ENCODE measurements around the gene KCNK10.
A peak's percentile ranks its signal among the peaks of the same experiment; 100 is the strongest.

The KCNK10 gene

DNA sequence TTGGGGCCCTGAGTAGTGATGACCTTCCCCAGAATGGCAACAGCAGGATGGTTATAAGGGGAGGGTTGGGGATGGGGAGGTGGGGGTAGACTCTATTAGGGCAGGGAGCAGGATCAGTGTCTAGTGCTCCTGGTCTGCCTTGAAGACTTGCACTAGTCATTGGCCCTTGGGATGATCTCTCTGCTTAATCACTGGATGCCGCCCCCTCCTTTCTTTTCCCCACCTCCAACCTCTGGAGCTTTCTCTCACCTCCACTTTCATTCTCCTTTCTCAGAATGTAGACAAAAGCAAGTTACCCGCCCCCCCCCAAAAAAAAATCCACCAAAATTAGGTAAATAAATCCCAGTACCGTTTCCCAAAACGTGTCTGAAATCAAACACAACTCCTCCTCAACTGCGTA is 2.8 kb upstream of the KCNK10 start:
- H3K27me3 ChIP-seq = peaks cover 0 to 60% of the 10 kb centered on the region in 2 donors

DNA sequence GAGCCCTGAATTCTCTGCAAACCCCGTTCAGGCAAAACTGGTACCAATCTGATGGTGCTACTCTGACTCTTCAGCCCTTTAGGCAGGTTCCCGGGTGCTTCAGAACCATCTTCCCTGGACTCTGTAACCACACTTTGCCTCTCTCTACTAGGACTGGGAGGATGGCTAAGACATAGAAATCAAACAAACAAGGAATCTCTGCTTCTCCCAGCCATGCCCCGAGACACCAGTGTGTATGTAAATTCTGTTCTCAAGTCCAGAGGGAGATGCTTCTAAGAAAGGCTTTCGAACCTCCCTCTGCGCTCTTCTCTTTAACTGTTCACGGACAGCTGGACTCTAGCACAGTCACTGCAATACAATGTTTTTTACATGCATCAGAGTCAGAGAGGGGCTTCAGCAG is 1.9 kb upstream of the KCNK10 start:
- H3K27me3 ChIP-seq = peaks cover 0 to 60% of the 10 kb centered on the region in 2 donors
- DNase-seq = no peak
- no peak overlapping the region for H3K4me3 ChIP-seq
- H3K36me3 ChIP-seq = no peaks in the 10 kb centered on the region
- intact Hi-C loops (cut with DNase I; ENCODE audit: low total_unique reads) = no loop called here
- H3K9me3 ChIP-seq = peaks cover 0 to 6% (median 0%) of the 10 kb centered on the region in 3 donors
- H3K4me1 ChIP-seq = peaks cover 0 to 26% (median 6%) of the 10 kb centered on the region in 4 donors
- H3K27ac ChIP-seq = no peak overlapping the region
- TF ChIP-seq, protein P1, sequence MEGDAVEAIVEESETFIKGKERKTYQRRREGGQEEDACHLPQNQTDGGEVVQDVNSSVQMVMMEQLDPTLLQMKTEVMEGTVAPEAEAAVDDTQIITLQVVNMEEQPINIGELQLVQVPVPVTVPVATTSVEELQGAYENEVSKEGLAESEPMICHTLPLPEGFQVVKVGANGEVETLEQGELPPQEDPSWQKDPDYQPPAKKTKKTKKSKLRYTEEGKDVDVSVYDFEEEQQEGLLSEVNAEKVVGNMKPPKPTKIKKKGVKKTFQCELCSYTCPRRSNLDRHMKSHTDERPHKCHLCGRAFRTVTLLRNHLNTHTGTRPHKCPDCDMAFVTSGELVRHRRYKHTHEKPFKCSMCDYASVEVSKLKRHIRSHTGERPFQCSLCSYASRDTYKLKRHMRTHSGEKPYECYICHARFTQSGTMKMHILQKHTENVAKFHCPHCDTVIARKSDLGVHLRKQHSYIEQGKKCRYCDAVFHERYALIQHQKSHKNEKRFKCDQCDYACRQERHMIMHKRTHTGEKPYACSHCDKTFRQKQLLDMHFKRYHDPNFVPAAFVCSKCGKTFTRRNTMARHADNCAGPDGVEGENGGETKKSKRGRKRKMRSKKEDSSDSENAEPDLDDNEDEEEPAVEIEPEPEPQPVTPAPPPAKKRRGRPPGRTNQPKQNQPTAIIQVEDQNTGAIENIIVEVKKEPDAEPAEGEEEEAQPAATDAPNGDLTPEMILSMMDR (IDR thresholded peaks at IDR 0.05) = no peak

More for the DNA sequence above, 2.8 kb upstream of the KCNK10 start:
- DNase-seq = no peak
- no peak overlapping the region for H3K27ac ChIP-seq
- no peak overlapping the region for H3K4me3 ChIP-seq
- H3K9me3 ChIP-seq = peaks cover 0 to 6% (median 0%) of the 10 kb centered on the region in 3 donors
- H3K36me3 ChIP-seq = no peaks in the 10 kb centered on the region
- H3K4me1 ChIP-seq = peaks cover 0 to 26% (median 6%) of the 10 kb centered on the region in 4 donors
- intact Hi-C loops (cut with DNase I; ENCODE audit: low total_unique reads) = no loop called here
- TF ChIP-seq, protein P1 (IDR thresholded peaks at IDR 0.05) = no peak

DNA sequence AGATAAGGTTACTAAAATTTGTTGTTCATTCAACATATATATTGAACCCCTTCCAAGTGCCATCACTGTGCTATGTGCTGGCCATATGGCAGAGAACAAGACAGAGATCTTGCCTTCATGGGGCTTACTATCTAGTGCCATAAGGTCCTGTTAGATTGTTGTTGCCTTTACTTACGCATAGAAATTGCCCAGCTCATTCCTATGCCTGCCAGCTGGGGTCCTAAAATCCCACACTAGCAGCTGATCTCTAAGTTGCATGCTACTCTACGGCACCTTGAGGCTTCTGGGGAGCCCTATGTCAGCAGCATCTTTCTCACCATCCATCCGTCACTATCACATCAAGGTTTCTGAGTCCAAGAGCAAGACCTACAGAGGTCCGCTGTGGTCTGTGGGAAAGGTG is 1.4 kb upstream of the KCNK10 start:
- H3K9me3 ChIP-seq = peaks cover 0 to 6% (median 0%) of the 10 kb centered on the region in 3 donors
- intact Hi-C loops (cut with DNase I; ENCODE audit: low total_unique reads) = no loop called here
- no peak for DNase-seq
- H3K4me1 ChIP-seq = peaks cover 0 to 26% (median 6%) of the 10 kb centered on the region in 4 donors
- TF ChIP-seq, protein P1 (IDR thresholded peaks at IDR 0.05) = no peak
- no peak overlapping the region for H3K4me3 ChIP-seq
- H3K27me3 ChIP-seq = peaks cover 0 to 63% of the 10 kb centered on the region in 2 donors
- no peaks in the 10 kb centered on the region for H3K36me3 ChIP-seq
- H3K27ac ChIP-seq = no peak overlapping the region

DNA sequence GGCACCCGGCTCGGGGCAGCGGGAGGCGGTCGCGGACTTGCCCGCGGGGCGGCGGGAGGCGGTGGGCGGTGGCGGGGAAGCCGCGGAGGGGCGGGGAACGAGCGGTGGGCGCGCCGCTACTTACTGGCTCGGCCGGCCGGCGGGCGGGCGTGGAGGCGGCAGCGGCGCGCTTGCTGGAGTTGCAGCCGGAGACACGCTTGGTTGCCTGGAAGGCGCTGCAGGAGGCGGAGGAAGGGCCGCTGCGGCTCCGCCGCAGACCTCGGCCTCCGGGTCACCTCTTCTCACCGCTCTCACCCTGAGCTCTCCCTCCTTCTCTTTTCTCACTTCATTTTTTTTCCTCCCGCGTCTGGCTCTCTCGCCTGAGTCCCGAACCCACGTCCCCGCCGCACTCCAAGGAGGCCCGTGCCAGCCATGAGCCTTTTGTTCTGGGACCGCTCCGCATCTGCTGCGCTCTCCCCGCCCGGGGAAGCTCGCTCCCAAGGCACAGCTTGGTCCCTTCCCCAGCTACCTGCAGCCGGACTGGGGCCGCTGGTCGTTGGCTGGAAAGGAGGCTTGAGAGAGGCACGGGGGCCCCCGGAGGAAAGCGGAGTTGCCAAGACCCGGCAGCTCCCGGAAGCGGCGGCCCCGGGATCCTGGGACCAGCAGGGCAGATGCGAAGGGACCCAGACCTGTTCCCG is 592 bp upstream of the KCNK10 start:
- intact Hi-C loops (cut with DNase I; ENCODE audit: low total_unique reads) = no loop called here
- no peak for DNase-seq
- Histone ChIP-seq H3K4me3 (peak overlapping the region; percentile 12 to 39), H3K9me3 (peaks cover 0 to 6% (median 0%) of the 10 kb centered on the region in 3 donors), H3K27me3 (peaks cover 0 to 64% of the 10 kb centered on the region in 2 donors), H3K4me1 (peaks cover 0 to 26% (median 6%) of the 10 kb centered on the region in 4 donors), H3K27ac (no peak overlapping the region), H3K36me3 (no peaks in the 10 kb centered on the region)
- TF ChIP-seq, protein P1 (IDR thresholded peaks at IDR 0.05) = no peak

DNA sequence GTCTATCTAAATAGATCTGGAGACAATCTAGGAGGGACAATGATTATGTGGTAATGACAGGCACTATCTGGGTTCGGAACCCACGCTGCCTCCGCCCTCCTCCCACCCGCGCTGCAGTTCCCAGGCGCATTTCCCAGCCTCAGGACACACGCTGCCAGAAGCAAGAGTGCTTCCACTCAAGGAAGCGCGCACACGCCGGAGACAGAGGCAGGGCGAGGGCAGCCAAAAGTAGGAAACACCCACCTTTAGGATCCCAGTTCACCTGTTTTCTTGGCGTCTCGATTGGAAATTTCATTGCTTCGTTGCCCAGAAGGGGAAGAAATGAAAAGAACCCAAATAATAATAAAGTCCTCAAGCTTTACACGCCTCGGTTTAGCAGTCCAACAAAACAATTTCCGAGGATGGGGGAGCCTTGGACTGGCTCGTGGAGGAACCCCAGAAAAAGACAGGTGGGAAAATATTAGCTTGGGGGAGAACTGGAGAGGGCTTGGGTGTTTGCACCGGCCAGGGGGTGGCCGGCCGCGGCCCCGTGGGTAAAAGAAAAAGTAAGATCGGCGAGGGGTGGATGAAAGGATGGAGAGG is 474 bp downstream of the KCNK10 start:
- Histone ChIP-seq H3K4me3 (peak overlapping the region in 1 of 2 donors; percentile 39), H3K36me3 (no peaks in the 10 kb centered on the region), H3K27ac (no peak overlapping the region), H3K9me3 (no peaks in the 10 kb centered on the region), H3K4me1 (peaks cover 0 to 26% (median 6%) of the 10 kb centered on the region in 4 donors), H3K27me3 (peaks cover 0 to 61% of the 10 kb centered on the region in 2 donors)
- intact Hi-C loops (cut with DNase I; ENCODE audit: low total_unique reads) = no loop called here
- no peak for DNase-seq
- TF ChIP-seq, protein P1 (IDR thresholded peaks at IDR 0.05) = no peak

All from tibial artery (tissue), 4 donors.